T-helper 2 cell treated with Interferon-gamma antibody and Interleukin-4, amounts not matched to agents 5 μg/mL and 100 μg/mL, for 36 hours (primary cell): Measurements from ENCODE around the gene LYG2.
"Not testable (repeated sequence)": the region's sequence is repeated elsewhere in the genome, so short reads cannot be mapped to it uniquely, and the experiment has no call there.

ENCODE experiments used
- DNase-seq: peaks from one replicate; pipeline ENCODE4 v3.0.0; 2021; ENCODE audit warnings: low spot score
- H3K27ac Mint-ChIP-seq: one replicate; pipeline ENCODE4 v1.8.0; 2021; ENCODE audit warnings: mild to moderate bottlenecking, mixed read lengths
- H3K27me3 Mint-ChIP-seq: one replicate; pipeline ENCODE4 v1.8.0; 2021; ENCODE audit warnings: low read depth, mixed read lengths
- H3K36me3 Mint-ChIP-seq: one replicate; pipeline ENCODE4 v1.8.0; 2021; ENCODE audit warnings: low read depth, mixed read lengths
- H3K4me1 Mint-ChIP-seq: one replicate; pipeline ENCODE4 v1.8.0; 2021; ENCODE audit warnings: low read depth, mixed read lengths
- H3K4me3 Mint-ChIP-seq: one replicate; pipeline ENCODE4 v1.8.0; 2022; ENCODE audit warnings: mild to moderate bottlenecking, moderate library complexity, mixed read lengths
- H3K9me3 Mint-ChIP-seq: one replicate; pipeline ENCODE4 v1.8.0; 2021; ENCODE audit warnings: mixed read lengths

LYG2 gene

DNA sequence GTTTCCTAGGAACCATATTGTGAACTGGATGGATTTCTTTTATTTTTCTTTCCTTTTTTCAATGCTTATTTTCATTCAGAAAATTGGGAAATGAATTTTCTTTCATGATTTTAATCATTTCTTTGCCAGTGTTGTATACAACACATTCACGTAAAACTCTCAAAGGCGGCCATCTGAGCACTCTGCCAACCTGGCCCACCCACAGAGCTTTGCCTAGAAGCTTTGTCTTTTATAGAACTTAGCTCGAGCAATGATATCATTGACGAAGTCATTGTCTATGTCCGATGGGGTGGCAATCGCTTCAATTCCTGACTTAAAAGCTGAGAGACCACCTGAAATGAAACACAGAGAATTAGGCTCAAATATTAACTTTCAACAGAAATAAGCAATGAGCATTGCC, 13.3 kb downstream of the LYG2 start:
- H3K36me3 Mint-ChIP-seq = no peaks in the 10 kb centered on the region
- no peak overlapping the region for H3K27ac Mint-ChIP-seq
- H3K9me3 Mint-ChIP-seq = no peaks in the 10 kb centered on the region
- DNase-seq = no peak
- no peak overlapping the region for H3K4me3 Mint-ChIP-seq
- H3K4me1 Mint-ChIP-seq = no peaks in the 10 kb centered on the region
- no peaks in the 10 kb centered on the region for H3K27me3 Mint-ChIP-seq

DNA sequence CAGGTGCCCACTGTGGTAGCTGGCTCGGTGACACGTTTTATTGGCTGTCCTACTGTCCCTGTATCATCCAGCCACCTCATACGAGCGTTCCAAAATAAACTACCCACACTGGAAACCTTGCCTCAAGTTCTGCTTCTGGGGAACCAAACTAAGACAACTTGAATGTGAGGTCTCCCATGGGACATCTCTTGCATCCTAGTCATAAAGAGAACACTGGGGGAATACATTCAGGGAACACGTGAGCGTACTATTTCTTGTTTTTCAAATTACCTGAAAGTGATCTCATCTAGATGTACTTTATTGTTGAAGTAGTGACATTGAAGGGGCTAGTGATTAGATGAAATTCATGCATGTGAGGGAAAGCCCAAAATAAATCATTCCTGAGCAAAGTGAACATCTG, 15.0 kb downstream of the LYG2 start:
- no peaks in the 10 kb centered on the region for H3K9me3 Mint-ChIP-seq
- no peaks in the 10 kb centered on the region for H3K27me3 Mint-ChIP-seq
- no peaks in the 10 kb centered on the region for H3K4me1 Mint-ChIP-seq
- no peak overlapping the region for H3K4me3 Mint-ChIP-seq
- no peak overlapping the region for H3K27ac Mint-ChIP-seq
- no peaks in the 10 kb centered on the region for H3K36me3 Mint-ChIP-seq
- DNase-seq = no peak

DNA sequence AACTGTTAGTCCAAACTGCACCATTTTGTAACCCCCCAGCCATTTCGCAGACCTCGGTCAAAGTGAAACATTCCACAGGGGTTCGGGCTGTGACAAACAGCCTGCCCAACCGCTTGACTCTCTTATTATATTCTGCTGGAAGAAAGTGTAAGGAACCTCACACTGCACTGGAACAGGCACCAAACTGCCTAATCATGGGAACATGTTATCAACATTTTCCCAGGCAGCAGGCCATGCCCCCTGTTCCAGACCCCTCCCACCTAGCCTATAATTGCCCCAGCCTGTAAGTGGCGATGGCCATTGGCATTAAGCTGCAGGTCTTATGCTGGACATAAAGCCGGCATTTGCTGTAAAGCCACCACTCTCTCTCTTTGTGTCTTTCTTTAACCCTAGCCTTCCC, 16.9 kb downstream of the LYG2 start:
- Mint-ChIP-seq H3K9me3 (no peaks in the 10 kb centered on the region), H3K27ac (no peak overlapping the region), H3K27me3 (no peaks in the 10 kb centered on the region), H3K4me1 (no peaks in the 10 kb centered on the region), H3K4me3 (no peak overlapping the region), H3K36me3 (no peaks in the 10 kb centered on the region)
- DNase-seq = no peak

DNA sequence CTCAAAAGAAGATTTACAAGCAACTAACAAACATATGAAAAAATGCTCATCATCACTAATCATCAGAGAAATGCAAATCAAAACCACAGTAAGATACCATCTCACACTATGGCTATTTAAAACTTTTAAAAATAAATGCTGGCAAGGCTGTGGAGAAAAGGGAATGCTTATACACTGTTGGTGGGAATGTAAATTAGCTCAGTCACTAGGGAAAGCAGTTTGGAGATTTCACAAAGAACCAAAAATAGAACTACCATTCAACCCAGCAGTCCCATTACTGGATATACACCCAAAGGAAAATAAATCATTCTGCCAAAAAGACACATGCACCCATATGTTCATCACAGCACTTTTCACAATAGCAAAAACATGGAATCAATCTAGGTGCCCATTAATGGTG, 22.3 kb downstream of the LYG2 start:
- not testable (repeated sequence) for DNase-seq, H3K4me3 Mint-ChIP-seq, H3K27ac Mint-ChIP-seq, H3K36me3 Mint-ChIP-seq, H3K27me3 Mint-ChIP-seq, H3K4me1 Mint-ChIP-seq
- H3K9me3 Mint-ChIP-seq = peaks cover 16% of the 10 kb centered on the region

DNA sequence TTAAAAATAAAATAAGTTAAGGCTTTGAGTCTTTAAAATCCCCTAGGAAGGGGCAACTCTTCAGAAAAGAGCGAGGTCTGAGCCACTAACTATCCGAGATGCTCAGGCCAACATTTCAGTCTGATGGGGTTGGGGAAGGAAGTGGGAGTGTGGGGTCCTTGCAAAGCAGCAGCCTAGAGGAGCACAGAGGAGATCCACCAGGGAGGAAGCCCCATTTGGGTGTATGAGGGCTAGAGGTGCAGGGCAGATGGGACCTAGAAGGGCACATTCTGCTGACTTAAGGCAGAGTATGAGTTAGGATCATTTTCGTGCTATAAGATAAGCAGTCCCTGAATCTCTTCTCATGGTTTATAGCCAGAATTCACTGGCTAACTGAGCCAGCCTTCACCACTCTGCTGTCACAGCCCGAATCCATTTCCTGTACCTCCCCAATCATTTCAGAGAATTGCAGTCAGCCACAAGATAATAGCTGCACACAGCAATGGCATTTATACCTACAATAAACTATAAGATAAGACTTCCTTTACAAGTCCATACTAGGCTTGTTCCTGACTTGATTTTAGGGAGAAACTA, 37.5 kb downstream of the LYG2 start:
- Mint-ChIP-seq H3K4me1 (peaks cover 4% of the 10 kb centered on the region), H3K27ac (no peak overlapping the region), H3K4me3 (no peak overlapping the region), H3K9me3 (no peaks in the 10 kb centered on the region), H3K36me3 (no peaks in the 10 kb centered on the region), H3K27me3 (no peaks in the 10 kb centered on the region)
- no peak for DNase-seq

DNA sequence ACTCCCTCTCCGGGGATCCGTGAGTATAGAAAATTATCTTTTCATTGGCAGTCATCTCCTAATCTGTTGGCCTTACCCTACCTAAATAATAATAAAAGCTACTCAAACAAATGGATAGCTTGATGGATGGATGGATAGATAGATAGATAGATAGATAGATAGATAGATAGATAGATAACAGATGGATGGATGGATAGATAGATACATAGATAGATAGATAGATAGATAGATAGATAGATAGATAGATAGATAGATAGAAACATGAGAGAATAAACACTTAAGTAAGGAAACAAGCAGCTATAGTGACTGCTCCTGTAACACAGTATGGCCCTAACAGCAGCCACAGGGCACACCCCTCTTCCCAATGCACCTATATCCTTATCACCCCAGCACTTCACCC, 39.4 kb downstream of the LYG2 start:
- DNase-seq = no peak
- Mint-ChIP-seq H3K36me3 (no peaks in the 10 kb centered on the region), H3K27me3 (no peaks in the 10 kb centered on the region), H3K4me1 (peaks cover 4% of the 10 kb centered on the region), H3K9me3 (no peaks in the 10 kb centered on the region), H3K4me3 (no peak overlapping the region), H3K27ac (no peak overlapping the region)

DNA sequence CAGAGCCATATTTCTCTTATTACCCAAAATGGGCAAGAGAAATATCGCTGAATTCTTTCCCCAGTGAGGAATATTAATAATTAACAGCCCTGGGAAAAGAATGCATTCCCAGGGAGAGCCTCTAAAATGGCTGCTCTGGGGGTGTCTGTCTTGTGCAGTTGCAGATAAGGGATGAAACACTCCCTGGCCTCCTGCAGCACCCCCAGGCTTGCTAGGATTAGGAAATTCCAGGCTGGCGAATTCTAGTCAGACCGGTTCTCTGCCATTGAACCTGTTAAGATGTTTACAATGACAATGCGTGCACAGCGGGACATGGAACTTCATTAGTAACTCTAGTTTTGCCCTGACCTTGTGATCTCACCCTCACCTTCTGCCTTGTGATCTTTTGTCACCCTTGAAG, 50.0 kb downstream of the LYG2 start:
- no peak for DNase-seq
- Mint-ChIP-seq H3K4me1 (peaks cover 5% of the 10 kb centered on the region), H3K27me3 (no peaks in the 10 kb centered on the region), H3K27ac (no peak overlapping the region), H3K9me3 (peaks cover 11% of the 10 kb centered on the region), H3K4me3 (no peak overlapping the region), H3K36me3 (peaks cover 10% of the 10 kb centered on the region)

DNA sequence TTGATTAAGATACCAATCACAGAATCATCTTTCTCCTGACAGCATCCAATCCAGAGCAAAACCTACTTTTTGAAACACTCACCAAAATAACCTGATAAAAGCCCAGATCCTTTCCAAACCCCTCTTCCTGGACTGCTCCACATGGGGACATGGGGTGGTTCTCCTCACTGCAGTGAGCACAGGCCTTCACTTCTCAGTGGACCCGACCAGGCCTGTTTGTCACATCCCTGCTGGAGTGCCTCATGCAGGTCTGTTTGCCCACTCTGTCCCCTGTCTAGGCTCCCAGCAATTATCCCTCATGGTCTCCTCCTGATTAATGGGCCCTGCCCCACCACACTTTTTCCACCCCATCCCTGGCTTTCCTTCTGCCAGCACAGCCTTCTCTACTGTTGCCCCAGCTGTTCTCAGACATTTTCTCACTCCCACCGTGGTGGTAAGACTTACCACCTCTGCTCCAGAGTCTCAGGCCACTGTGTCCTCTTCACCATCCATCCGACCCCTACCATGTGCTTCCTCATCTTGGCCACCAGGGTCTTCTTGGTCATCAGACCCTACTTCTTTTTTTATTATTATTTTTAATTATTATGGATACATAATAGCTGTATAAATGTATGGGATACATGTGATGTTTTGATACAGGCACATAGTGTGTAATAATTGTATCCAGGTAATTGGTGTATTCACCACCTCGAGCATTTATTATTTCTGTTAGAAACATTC, 53.3 kb downstream of the LYG2 start:
- H3K4me1 Mint-ChIP-seq = no peaks in the 10 kb centered on the region
- H3K9me3 Mint-ChIP-seq = peaks cover 11% of the 10 kb centered on the region
- no peaks in the 10 kb centered on the region for H3K27me3 Mint-ChIP-seq
- DNase-seq = no peak
- no peak overlapping the region for H3K4me3 Mint-ChIP-seq
- H3K36me3 Mint-ChIP-seq = peaks cover 11% of the 10 kb centered on the region
- no peak overlapping the region for H3K27ac Mint-ChIP-seq

DNA sequence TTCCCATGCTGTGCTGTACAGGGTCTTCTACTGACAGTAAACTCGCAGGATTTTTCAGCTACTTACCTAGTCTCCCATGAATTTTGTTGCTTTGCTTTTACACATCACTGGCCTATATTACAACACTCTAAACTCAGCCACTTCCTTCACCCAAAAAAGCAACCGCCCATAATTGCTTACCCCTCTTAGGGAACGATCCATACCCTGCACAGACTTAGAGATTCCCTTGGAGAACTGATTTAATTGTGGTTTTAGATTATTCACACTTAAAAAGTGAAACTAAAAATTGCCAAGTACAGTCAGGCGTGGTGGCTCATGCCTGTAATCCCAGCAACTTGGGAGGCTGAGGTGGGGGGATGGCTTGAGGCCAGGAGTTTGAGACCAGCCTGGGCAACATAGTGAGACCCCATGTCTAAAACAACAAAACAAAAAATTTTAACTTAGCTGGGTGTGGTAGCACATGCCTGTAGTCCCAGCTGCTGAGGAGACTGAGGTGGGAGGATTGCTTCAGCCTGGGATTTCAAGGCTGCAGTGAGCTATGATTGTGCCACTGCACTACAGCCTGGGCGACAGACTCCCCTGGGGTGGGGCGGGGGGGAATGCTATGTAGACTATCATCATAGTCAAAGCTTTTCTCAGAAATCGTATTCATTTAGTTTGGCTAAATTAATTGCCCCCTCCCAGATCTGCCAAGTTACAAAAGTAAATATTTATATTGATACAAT, 55.2 kb downstream of the LYG2 start:
- no peaks in the 10 kb centered on the region for H3K27me3 Mint-ChIP-seq
- no peak overlapping the region for H3K27ac Mint-ChIP-seq
- no peaks in the 10 kb centered on the region for H3K9me3 Mint-ChIP-seq
- no peak for DNase-seq
- H3K4me1 Mint-ChIP-seq = no peaks in the 10 kb centered on the region
- peaks cover 18% of the 10 kb centered on the region for H3K36me3 Mint-ChIP-seq
- H3K4me3 Mint-ChIP-seq = no peak overlapping the region

DNA sequence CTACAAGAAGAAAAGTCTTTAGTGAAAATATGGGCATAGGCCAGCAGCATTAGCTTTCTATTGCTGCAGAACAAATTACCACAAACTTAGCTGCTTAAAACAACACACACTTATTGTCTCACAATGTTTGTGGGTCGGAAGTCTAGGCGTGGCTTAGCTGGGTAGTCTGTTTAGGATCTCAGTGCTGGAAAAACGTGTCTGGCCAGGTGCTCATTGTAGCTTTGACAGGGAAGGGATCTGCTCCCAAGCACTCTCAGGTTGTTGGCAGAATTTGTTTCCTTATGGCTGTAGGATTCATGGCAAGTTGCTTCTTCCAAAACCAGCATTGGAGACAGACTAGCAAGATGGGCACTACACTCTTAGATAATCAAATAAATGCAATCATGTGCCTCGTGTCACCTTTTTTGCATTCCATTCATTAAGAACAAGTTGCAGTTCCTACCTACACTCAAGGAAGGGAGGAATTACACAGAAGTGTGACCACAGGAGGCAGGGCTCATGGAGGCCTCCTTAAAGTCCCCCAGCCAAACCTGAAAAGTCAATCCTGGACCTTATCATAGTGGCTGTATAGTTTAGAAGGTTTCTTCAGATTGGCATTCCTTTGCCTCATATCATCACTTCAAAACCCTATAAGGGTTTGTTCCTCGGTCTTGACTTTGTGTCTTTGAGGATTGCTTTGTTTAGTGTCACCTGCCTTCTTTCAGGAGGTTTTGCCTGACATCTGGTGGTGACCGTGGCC, 57.2 kb downstream of the LYG2 start:
- no peak overlapping the region for H3K4me3 Mint-ChIP-seq
- H3K4me1 Mint-ChIP-seq = no peaks in the 10 kb centered on the region
- peaks cover 21% of the 10 kb centered on the region for H3K36me3 Mint-ChIP-seq
- DNase-seq = no peak
- H3K9me3 Mint-ChIP-seq = no peaks in the 10 kb centered on the region
- no peak overlapping the region for H3K27ac Mint-ChIP-seq
- no peaks in the 10 kb centered on the region for H3K27me3 Mint-ChIP-seq

DNA sequence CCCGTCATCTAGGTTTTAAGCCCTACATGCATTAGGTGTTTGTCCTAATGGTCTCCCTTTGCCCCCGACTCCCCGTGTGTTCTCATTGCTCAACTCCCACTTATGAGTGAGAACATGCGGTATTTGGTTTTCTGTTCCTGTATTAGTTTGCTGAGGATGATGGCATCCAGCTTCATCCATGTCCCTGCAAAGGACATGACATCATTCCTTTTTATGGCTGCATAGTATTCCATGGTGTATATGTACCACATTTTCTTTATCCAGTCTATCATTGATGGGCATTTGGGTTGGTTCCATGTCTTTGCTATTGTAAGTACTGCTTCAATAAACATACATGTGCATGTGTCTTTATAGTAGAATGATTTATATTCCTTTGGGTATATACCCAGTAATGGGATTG, 63.1 kb downstream of the LYG2 start:
- H3K4me3 Mint-ChIP-seq, H3K27me3 Mint-ChIP-seq: not testable (repeated sequence)

More for the DNA sequence above, 63.1 kb downstream of the LYG2 start:
- H3K9me3 Mint-ChIP-seq, H3K4me1 Mint-ChIP-seq, H3K27ac Mint-ChIP-seq, DNase-seq: not testable (repeated sequence)
- peaks cover 47% of the 10 kb centered on the region for H3K36me3 Mint-ChIP-seq
